GM12873 (cell line): ENCODE data around the gene CDYL.

Source experiments
- TF ChIP-seq, protein P1 (sequence below): IDR thresholded peaks from 2 replicates; pipeline ENCODE4 v1.5.1; 2012; ENCODE audit warnings: low read depth, mild to moderate bottlenecking, moderate library complexity, low read length, control low read depth; ENCODE audit not compliant: insufficient read depth; ENCODE audit errors: missing control alignments

CDYL gene

DNA sequence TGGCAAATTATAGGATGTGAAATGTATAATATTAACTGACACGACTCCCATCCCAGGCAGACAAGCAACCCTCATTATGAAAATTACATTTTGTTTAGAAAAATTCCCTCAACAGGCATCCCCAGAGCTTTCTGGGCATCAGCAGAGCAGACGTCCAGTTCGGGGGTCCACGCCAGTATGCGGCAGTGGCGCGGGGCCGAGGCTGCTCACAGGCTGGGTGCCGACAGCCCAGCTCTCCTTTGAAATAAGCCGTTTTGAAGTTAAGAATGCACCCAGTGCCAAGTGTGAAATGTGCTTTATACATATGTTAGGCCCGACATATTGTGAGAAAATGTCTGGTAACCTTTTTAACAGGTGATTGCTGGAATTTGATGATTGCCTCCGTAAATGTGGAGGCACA lies 177.2 kb downstream of the CDYL start:
- TF ChIP-seq, protein P1, sequence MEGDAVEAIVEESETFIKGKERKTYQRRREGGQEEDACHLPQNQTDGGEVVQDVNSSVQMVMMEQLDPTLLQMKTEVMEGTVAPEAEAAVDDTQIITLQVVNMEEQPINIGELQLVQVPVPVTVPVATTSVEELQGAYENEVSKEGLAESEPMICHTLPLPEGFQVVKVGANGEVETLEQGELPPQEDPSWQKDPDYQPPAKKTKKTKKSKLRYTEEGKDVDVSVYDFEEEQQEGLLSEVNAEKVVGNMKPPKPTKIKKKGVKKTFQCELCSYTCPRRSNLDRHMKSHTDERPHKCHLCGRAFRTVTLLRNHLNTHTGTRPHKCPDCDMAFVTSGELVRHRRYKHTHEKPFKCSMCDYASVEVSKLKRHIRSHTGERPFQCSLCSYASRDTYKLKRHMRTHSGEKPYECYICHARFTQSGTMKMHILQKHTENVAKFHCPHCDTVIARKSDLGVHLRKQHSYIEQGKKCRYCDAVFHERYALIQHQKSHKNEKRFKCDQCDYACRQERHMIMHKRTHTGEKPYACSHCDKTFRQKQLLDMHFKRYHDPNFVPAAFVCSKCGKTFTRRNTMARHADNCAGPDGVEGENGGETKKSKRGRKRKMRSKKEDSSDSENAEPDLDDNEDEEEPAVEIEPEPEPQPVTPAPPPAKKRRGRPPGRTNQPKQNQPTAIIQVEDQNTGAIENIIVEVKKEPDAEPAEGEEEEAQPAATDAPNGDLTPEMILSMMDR = no peak

DNA sequence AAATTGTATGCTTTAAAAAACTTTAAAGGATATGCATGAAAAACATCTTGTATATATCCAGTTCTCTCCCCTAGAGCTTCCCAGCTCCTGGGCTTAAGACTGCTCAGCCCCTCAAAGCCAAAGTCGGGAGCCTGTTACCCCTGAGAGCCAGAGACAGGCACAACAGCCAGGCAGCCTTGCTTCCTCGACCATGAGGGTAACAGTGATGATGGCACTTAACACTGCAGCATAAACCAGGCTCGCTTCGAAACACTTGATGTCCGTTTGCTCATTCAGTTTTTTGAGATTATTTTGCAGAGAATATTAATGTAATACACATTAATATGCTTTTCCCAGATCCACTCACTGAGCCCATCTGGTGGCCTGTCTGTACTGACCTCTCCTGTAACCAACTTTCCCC lies 180.4 kb downstream of the CDYL start:
- TF ChIP-seq, protein P1 = no peak

DNA sequence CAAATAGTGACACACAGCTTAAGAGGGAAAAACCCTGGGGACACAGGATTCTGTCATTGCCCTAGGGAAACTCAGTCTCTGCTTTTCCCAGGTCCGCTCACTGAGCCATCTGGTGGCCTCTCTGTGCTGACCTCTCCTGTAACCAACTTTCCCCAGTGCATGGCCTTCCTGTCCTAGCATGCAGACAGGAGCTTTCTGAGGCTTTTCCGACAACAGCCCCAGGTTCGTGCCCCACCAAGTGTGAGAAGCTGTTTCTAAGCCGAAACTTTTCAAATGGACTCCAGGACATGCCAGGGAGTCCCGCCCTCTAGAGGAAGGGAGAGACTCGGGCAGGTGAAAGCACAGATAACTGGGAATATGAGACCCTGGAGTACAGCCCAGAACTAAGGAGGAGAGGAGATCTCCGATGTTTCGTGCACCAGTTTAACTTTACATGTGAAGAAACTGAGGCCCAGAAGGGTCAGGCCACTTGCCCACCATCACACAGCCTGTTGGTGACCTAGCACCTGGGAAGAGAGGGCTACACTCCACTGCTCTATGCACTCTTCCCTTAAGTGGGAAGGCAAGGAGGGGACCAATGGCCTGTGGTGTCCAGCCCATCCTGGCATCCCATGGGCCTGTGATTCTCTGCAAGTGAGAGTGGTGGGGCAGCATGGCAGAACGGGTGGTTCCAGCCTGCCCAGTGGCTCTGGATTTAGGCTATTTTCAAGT lies 181.5 kb downstream of the CDYL start:
- TF ChIP-seq, protein P1 = peak; percentile 21

DNA sequence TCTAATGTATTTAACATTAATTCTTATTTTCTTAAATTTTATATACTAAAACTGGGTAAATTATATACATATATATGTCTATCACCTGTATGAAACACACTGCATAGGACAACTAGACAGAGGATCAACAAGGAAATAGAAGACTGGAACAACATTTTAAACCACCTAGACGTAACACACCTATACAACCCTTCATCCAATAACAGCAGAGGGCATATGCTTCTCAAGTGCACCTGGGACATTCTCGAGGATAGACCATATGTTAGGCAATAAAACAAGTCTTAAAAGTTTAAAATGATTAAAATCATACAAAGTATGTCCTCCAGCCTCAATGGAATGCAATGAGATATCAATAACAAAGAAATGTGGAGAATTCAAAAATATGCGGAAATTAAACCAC lies 182.4 kb downstream of the CDYL start:
- TF ChIP-seq, protein P1 = no peak

DNA sequence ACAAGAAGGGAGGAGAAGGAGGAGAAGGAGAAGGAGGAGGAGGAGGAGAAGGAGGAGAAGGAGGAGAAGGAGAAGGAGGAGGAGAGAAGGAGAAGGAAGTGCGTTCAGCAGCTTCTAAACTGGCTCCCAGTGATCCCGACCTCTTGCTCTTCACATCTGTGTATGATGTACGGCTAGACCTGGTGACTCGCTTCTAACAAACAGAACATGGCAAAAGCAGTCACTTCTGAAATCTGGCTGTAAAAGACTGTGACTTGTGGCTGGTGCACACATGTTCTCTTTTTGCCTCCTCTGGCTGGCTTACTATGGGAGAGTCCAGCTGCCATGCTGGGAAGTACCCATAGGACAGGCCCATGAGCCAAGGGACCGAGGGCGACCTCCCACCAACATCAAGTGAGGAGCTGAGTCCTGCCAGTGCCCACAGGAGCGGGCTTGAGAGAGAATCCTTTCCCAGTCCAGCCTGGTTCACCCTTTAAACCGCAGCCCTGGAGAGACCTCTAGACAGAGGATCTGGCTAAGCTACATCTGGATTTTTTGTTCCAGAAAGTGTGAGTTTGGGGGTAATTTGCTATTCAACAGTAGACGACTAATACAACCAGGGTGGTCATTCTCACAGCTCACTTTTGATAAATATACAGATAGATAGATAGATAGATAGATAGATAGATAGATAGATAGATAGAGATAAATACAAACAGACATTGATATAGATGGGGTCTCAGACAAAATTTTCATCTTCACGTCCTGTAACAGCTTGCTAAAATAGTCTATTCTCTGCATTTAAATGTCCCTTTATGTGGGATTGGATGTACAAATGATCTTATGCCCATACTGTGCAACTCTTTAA lies 185.3 kb downstream of the CDYL start:
- TF ChIP-seq, protein P1 = no peak

DNA sequence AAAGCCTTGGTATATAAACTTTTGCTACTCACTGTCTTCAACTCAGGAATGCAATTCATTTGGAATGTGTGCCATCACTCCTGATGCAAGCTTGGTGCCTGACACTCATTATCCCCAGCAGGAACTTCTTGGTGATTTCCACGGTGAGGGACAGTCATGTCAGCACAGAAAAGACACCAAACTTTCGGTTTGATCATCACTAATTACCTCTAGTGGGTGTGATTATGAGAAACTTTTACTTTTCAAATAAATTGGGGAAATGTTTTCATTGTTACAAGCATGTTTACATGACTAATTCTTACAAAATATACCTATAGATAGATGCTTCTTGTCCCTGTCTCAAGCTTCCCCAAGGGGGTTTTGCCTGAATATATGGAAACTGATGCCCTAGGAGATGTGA lies 186.7 kb downstream of the CDYL start:
- TF ChIP-seq, protein P1 = no peak

DNA sequence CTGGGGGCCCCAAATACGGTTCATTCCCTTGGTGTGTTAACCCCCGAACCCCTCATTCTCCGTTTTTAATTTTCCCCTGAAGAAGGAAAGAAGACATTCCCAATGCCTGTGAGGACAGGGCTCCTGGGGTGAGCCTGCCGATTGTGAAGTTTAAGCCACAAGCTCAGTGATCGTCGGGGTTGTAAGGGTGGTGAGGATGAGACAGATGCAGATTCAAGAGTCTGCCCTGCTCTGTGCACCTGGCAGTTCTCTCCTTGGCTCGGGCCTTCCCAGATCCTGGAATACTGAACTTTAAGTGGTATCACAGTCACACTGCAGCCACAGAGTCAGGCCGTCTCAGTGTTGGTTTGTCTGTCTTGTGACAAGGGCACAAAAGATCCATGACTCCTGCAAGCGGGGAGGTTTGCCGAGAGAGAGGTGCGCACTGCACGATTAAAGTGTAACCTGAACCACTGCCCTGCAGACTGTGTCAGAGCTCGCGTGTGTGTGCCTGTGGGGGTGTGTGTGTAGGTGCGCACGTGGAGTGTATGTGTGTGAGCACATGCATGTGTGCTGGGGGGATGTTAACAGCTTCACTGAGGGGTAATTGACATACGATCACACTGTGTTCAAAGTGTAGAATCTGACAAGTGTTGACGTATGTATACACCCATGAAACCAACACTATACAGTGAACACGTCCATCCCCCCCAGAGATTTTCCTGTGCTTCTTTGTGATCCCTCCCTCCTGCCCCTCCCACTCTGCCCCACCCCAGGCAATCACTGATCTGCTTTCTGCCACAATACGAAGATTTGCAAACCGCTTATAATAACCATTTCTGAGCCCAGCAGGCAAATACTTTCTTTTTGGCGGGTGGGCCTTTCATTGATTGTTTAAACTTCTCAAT lies 188.7 kb downstream of the CDYL start:
- TF ChIP-seq, protein P1 = no peak
